GM11168 (cell line): ENCODE data around the gene LIN7C.

ENCODE experiments used
- in situ Hi-C: fragments of 300-500 bp; cut with MboI; formaldehyde crosslinking; loops from one replicate; pipeline ENCODE4 v1.12.0; 2022; ENCODE audit warnings: low sequenced_read_pairs; ENCODE audit not compliant: unreplicated experiment

Gene LIN7C

GRCh38 chr11:27471589-27472397, 34.8 kb downstream of the LIN7C start:
- in situ Hi-C loops = no loop called here

- in situ Hi-C loops = no loop called here
These were observed 35.6 kb downstream of the LIN7C start for GRCh38 chr11:27470826-27471588.

- in situ Hi-C loops = no loop called here
These were observed 36.4 kb downstream of the LIN7C start for GRCh38 chr11:27470166-27470565.

- in situ Hi-C loops = no loop called here
These were observed 37.4 kb downstream of the LIN7C start for GRCh38 chr11:27468995-27469695.

GRCh38 chr11:27468209-27468994, 38.2 kb downstream of the LIN7C start:
- in situ Hi-C loops = no loop called here

GRCh38 chr11:27467181-27467913, 39.2 kb downstream of the LIN7C start:
- in situ Hi-C loops = no loop called here

- in situ Hi-C loops = no loop called here
These were observed 40.2 kb downstream of the LIN7C start for GRCh38 chr11:27466363-27466762.

- in situ Hi-C loops = no loop called here
These were observed 40.9 kb downstream of the LIN7C start for GRCh38 chr11:27465629-27466028.

GRCh38 chr11:27464909-27465308, 41.7 kb downstream of the LIN7C start:
- in situ Hi-C loops = no loop called here

- in situ Hi-C loops = no loop called here
These were observed 42.3 kb downstream of the LIN7C start for GRCh38 chr11:27464289-27464696.

GRCh38 chr11:27462543-27462942, 44.0 kb downstream of the LIN7C start:
- in situ Hi-C loops = no loop called here

- in situ Hi-C loops = no loop called here
These were observed 46.2 kb downstream of the LIN7C start for GRCh38 chr11:27460158-27460978.

GRCh38 chr11:27459191-27459590, 47.4 kb downstream of the LIN7C start:
- in situ Hi-C loops = no loop called here

GRCh38 chr11:27458182-27458581, 48.4 kb downstream of the LIN7C start:
- in situ Hi-C loops = no loop called here

- in situ Hi-C loops = no loop called here
These were observed 49.7 kb downstream of the LIN7C start for GRCh38 chr11:27456795-27457329.

GRCh38 chr11:27456140-27456794, 50.3 kb downstream of the LIN7C start:
- in situ Hi-C loops = no loop called here

- in situ Hi-C loops = no loop called here
These were observed 50.9 kb downstream of the LIN7C start for GRCh38 chr11:27455667-27456066.

GRCh38 chr11:27453701-27454100, 52.9 kb downstream of the LIN7C start:
- in situ Hi-C loops = no loop called here
